HepG2 (cell line): ENCODE results near the gene ZNF544. TPM values are rescaled to one million over a fixed set of nuclear protein-coding genes. Genes with fewer than 3 reads are reported as not detected.

Experiments
- FOXA3 ChIP-seq: IDR thresholded peaks from 2 replicates; pipeline ENCODE4 v1.6.1; 2016; ENCODE audit warnings: missing genetic modification reagents, missing compliant biosample characterization
- MEIS2 ChIP-seq: sonication (generic); formaldehyde crosslinking; IDR thresholded peaks from 2 replicates; pipeline ENCODE4 v1.9.0; 2021; ENCODE audit warnings: mild to moderate bottlenecking, missing genetic modification reagents
- MNT ChIP-seq: fragments of 450-650 bp; IDR thresholded peaks from 2 replicates; pipeline ENCODE4 v1.6.1; 2016
- MTF1 ChIP-seq: sonication (generic); formaldehyde crosslinking; IDR thresholded peaks from 2 replicates; pipeline ENCODE4 v1.5.0; 2020; ENCODE audit warnings: missing genetic modification reagents
- NFE2L1 ChIP-seq: sonication (generic); formaldehyde crosslinking; IDR thresholded peaks from 2 replicates; pipeline ENCODE4 v1.4.0; 2020; ENCODE audit warnings: missing genetic modification reagents, mild to moderate bottlenecking, borderline replicate concordance
- SRSF9 ChIP-seq: fragments of 200-400 bp; formaldehyde crosslinking; IDR thresholded peaks from 2 replicates; pipeline ENCODE4 v1.6.1; 2018; ENCODE audit warnings: borderline replicate concordance, mild to moderate bottlenecking, low read depth, low read length; ENCODE audit not compliant: insufficient read depth, poor library complexity, severe bottlenecking
- ZFP36L1 ChIP-seq: sonication (generic); formaldehyde crosslinking; IDR thresholded peaks from 2 replicates; pipeline ENCODE4 v1.8.0; 2022; ENCODE audit warnings: mild to moderate bottlenecking, missing genetic modification reagents, moderate library complexity
- ZNF451 ChIP-seq: sonication (generic); formaldehyde crosslinking; IDR thresholded peaks from 2 replicates; pipeline ENCODE4 v1.5.0; 2020; ENCODE audit warnings: mild to moderate bottlenecking, missing genetic modification reagents
- ZNF644 ChIP-seq: IDR thresholded peaks from 2 replicates; pipeline ENCODE4 v1.6.1; 2016; ENCODE audit warnings: low read depth
- ZNF7 ChIP-seq: IDR thresholded peaks from 2 replicates; pipeline ENCODE4 v1.6.1; 2016; ENCODE audit warnings: missing biosample characterization, missing genetic modification reagents
- ZNF839 ChIP-seq: sonication (generic); formaldehyde crosslinking; IDR thresholded peaks from 2 replicates; pipeline ENCODE4 v1.4.0; 2020; ENCODE audit warnings: missing genetic modification reagents, mild to moderate bottlenecking, borderline replicate concordance
- ZZZ3 ChIP-seq: sonication (generic); formaldehyde crosslinking; IDR thresholded peaks from 2 replicates; pipeline ENCODE4 v1.4.0; 2020; ENCODE audit warnings: missing genetic modification reagents, mild to moderate bottlenecking, borderline replicate concordance
- polyA plus RNA-seq, 8 experiments: library from polyadenylated mRNA; depleted of rRNA in 3 of 8; stranded (reverse) in 7 of 8; unstranded in 1 of 8; fragments of >200 nt; fragmentation: Illumina TruSeq in 4 of 8; extraction: Trizol in 4 of 8; gene quantifications; 2 replicates each; pipeline versions ENCODE4 v1.2.1 to v1.2.3, GENCODE V29; 2011 to 2016; ENCODE audit warnings: low read depth in 4 of 8, missing spikeins in 1 of 8, mixed read lengths in 1 of 8; ENCODE audit not compliant: insufficient read depth in 1 of 8
- total RNA-seq, 5 experiments: library from RNA; depleted of rRNA; stranded (reverse); fragments of >200 nt; fragmentation: Illumina TruSeq; extraction: Trizol; gene quantifications; 2 replicates each; pipeline ENCODE4 v1.2.3, GENCODE V29; 2016; ENCODE audit warnings: low read depth in 1 of 5
- TF ChIP-seq, protein P1 (sequence below), 2 experiments: sonication (generic) in 1 of 2; formaldehyde crosslinking in 1 of 2; IDR thresholded peaks; 2 replicates each; pipeline versions ENCODE4 v1.6.1 to v1.9.0; 2014 to 2022; ENCODE audit warnings: antibody characterized with exemption in 1 of 2, borderline replicate concordance in 1 of 2, inconsistent platforms in 1 of 2, low read depth in 1 of 2, missing genetic modification reagents in 1 of 2
- TF ChIP-seq, protein P2 (sequence below): fragments of 450-650 bp; IDR thresholded peaks from 2 replicates; pipeline ENCODE4 v1.6.1; 2017

The ZNF544 gene
- total and polyA plus RNA-seq, 2 of the 13 experiments (the other 11 are each of a cell fraction or from before 2014, with no cell fraction given) = 13.1 to 17.0 TPM

GRCh38 chr19:58182989-58183816, 45.5 kb upstream of the ZNF544 start, which contains the start of gene ZNF274 (continued):
- TF ChIP-seq, protein P1, sequence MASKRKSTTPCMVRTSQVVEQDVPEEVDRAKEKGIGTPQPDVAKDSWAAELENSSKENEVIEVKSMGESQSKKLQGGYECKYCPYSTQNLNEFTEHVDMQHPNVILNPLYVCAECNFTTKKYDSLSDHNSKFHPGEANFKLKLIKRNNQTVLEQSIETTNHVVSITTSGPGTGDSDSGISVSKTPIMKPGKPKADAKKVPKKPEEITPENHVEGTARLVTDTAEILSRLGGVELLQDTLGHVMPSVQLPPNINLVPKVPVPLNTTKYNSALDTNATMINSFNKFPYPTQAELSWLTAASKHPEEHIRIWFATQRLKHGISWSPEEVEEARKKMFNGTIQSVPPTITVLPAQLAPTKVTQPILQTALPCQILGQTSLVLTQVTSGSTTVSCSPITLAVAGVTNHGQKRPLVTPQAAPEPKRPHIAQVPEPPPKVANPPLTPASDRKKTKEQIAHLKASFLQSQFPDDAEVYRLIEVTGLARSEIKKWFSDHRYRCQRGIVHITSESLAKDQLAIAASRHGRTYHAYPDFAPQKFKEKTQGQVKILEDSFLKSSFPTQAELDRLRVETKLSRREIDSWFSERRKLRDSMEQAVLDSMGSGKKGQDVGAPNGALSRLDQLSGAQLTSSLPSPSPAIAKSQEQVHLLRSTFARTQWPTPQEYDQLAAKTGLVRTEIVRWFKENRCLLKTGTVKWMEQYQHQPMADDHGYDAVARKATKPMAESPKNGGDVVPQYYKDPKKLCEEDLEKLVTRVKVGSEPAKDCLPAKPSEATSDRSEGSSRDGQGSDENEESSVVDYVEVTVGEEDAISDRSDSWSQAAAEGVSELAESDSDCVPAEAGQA (IDR thresholded peaks at IDR 0.05; ENCODE audit: low read depth) = peak; percentile 95
- TF ChIP-seq, protein P1 (CRISPR knock-in tag; IDR thresholded peaks at IDR 0.05; ENCODE audit: borderline replicate concordance) = peak; percentile 46; the same call in 1 of the 2 replicates
- TF ChIP-seq MNT = no peak
- peak; percentile 72; the same call in 1 of the 2 replicates for TF ChIP-seq ZNF451 (CRISPR knock-in tag)
- TF ChIP-seq FOXA3 = peak; percentile 32
- no peak for TF ChIP-seq ZFP36L1 (CRISPR knock-in tag)
- TF ChIP-seq, protein P2, sequence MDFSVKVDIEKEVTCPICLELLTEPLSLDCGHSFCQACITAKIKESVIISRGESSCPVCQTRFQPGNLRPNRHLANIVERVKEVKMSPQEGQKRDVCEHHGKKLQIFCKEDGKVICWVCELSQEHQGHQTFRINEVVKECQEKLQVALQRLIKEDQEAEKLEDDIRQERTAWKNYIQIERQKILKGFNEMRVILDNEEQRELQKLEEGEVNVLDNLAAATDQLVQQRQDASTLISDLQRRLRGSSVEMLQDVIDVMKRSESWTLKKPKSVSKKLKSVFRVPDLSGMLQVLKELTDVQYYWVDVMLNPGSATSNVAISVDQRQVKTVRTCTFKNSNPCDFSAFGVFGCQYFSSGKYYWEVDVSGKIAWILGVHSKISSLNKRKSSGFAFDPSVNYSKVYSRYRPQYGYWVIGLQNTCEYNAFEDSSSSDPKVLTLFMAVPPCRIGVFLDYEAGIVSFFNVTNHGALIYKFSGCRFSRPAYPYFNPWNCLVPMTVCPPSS = no peak
- TF ChIP-seq MEIS2 (CRISPR knock-in tag) = no peak; the same call in 1 of the 2 replicates
- TF ChIP-seq SRSF9 = no peak
- TF ChIP-seq MTF1 (CRISPR knock-in tag) = peak; percentile 67; the same call in 1 of the 2 replicates
- no peak for TF ChIP-seq ZNF7 (CRISPR knock-in tag)
- 0 out of 2 replicates have a peak, but pooled peaks have one; percentile 23 for TF ChIP-seq ZNF839 (CRISPR knock-in tag)
- TF ChIP-seq ZZZ3 (CRISPR knock-in tag) = no peak
- peak; percentile 65; the same call in 1 of the 2 replicates for TF ChIP-seq ZNF644 (CRISPR knock-in tag)
- 0 out of 2 replicates have a peak, but pooled peaks have one; percentile 42 for TF ChIP-seq NFE2L1 (CRISPR knock-in tag)
